ENCODE results near the gene AVPR1A.
"Not testable (repeated sequence)": the region's sequence is repeated elsewhere in the genome, so short reads cannot be mapped to it uniquely, and the experiment has no call there.

Gene AVPR1A

GRCh38 chr12:63150713-63151622 lies at the start of gene AVPR1A:
Gene AVPR1A, minus strand, starts transcription at chr12:63151201. Its CDS starts 365 bp downstream, at chr12:63150836.
- no peak for DNase-seq

GRCh38 chr12:63196168-63196567 lies 45.2 kb upstream of the AVPR1A start:
- DNase-seq, result no peak

GRCh38 chr12:63179224-63179623 lies 28.2 kb upstream of the AVPR1A start:
- no peak for DNase-seq

GRCh38 chr12:63170321-63170720 lies 19.3 kb upstream of the AVPR1A start:
- no peak for DNase-seq

- not testable (repeated sequence) for DNase-seq
Observed at GRCh38 chr12:63167741-63168140, 16.7 kb upstream of the AVPR1A start.

GRCh38 chr12:63164911-63165310 lies 13.9 kb upstream of the AVPR1A start:
- no peak for DNase-seq

GRCh38 chr12:63163541-63163940 lies 12.5 kb upstream of the AVPR1A start:
- DNase-seq, result no peak

GRCh38 chr12:63155375-63155774 lies 4.4 kb upstream of the AVPR1A start:
- DNase-seq, result no peak

GRCh38 chr12:63154560-63154959 lies 3.6 kb upstream of the AVPR1A start:
- DNase-seq, result no peak

- DNase-seq, result no peak
Observed at GRCh38 chr12:63152321-63152700, 1.3 kb upstream of the AVPR1A start.

GRCh38 chr12:63151623-63152320 lies 771 bp upstream of the AVPR1A start:
- DNase-seq, result no peak

GRCh38 chr12:63149909-63150712 lies 890 bp downstream of the AVPR1A start:
- DNase-seq, result no peak

- no peak for DNase-seq
Observed at GRCh38 chr12:63144556-63144955, 6.4 kb downstream of the AVPR1A start.

GRCh38 chr12:63138488-63138887 lies 12.5 kb downstream of the AVPR1A start:
- no peak for DNase-seq

- no peak for DNase-seq
Observed at GRCh38 chr12:63133981-63134380, 17.0 kb downstream of the AVPR1A start.

- DNase-seq, result no peak
Observed at GRCh38 chr12:63132201-63132600, 18.8 kb downstream of the AVPR1A start.

GRCh38 chr12:63129927-63130326 lies 21.1 kb downstream of the AVPR1A start:
- no peak for DNase-seq

GRCh38 chr12:63124778-63125177 lies 26.2 kb downstream of the AVPR1A start:
- DNase-seq, result no peak

- DNase-seq, result no peak
Observed at GRCh38 chr12:63103494-63104131, 47.4 kb downstream of the AVPR1A start.

GRCh38 chr12:63101920-63102319 lies 49.1 kb downstream of the AVPR1A start:
- DNase-seq, result no peak

GRCh38 chr12:63098851-63099250 lies 52.1 kb downstream of the AVPR1A start:
- no peak for DNase-seq

GRCh38 chr12:63095369-63095980 lies 55.5 kb downstream of the AVPR1A start:
- no peak for DNase-seq

Data from NK-92 treated with Interleukin-12 subunit alpha and Interleukin-12 subunit beta, amount 100 ng/mL, for 24 hours (cell line).